Activated naive CD4-positive, alpha-beta T cell (primary cell): Measurements from ENCODE around the gene CIB4.

Experiments
- DNase-seq, 4 experiments: peaks; one replicate each; lab custom pipeline; 2025; lab: John Stamatoyannopoulos, UW

CIB4 gene

GRCh38 chr2:26640781-26641564 lies at the start of gene CIB4:
Gene CIB4 (minus strand): TSS chr2:26641366. CDS start chr2:26641314, 52 bp downstream.
- DNase-seq = no peak

- DNase-seq = no peak
Measured at GRCh38 chr2:26687801-26688200, 46.6 kb upstream of the CIB4 start.

- DNase-seq = no peak
Measured at GRCh38 chr2:26687328-26687727, 46.2 kb upstream of the CIB4 start.

GRCh38 chr2:26685989-26686839 lies 45.0 kb upstream of the CIB4 start:
- DNase-seq = no peak

GRCh38 chr2:26685341-26685740 lies 44.2 kb upstream of the CIB4 start:
- DNase-seq = no peak

- DNase-seq = no peak
Measured at GRCh38 chr2:26683583-26683982, 42.4 kb upstream of the CIB4 start.

GRCh38 chr2:26682155-26682554 lies 41.0 kb upstream of the CIB4 start:
- no peak for DNase-seq

- no peak for DNase-seq
Measured at GRCh38 chr2:26681656-26682055, 40.5 kb upstream of the CIB4 start.

GRCh38 chr2:26679867-26680266 lies 38.7 kb upstream of the CIB4 start:
- DNase-seq = no peak

- DNase-seq = no peak
Measured at GRCh38 chr2:26678035-26678434, 36.9 kb upstream of the CIB4 start.

GRCh38 chr2:26675651-26676255 lies 34.6 kb upstream of the CIB4 start:
- DNase-seq = no peak

GRCh38 chr2:26674771-26675170 lies 33.6 kb upstream of the CIB4 start:
- no peak for DNase-seq

- DNase-seq = no peak
Measured at GRCh38 chr2:26674002-26674751, 33.0 kb upstream of the CIB4 start.

GRCh38 chr2:26672818-26673393 lies 31.7 kb upstream of the CIB4 start:
- DNase-seq = no peak

GRCh38 chr2:26672112-26672817 lies 31.1 kb upstream of the CIB4 start:
- DNase-seq = no peak

- DNase-seq = no peak
Measured at GRCh38 chr2:26671691-26672090, 30.5 kb upstream of the CIB4 start.

GRCh38 chr2:26670931-26671460 lies 29.8 kb upstream of the CIB4 start:
- no peak for DNase-seq

GRCh38 chr2:26670171-26670570 lies 29.0 kb upstream of the CIB4 start:
- no peak for DNase-seq

GRCh38 chr2:26668856-26669750 lies 27.9 kb upstream of the CIB4 start:
- no peak for DNase-seq

- DNase-seq = no peak
Measured at GRCh38 chr2:26668041-26668440, 26.9 kb upstream of the CIB4 start.
